HFFc6 (cell line): ENCODE data around the gene POLR3GL. TPM values are rescaled to one million over a fixed set of nuclear protein-coding genes. Genes with fewer than 3 reads are reported as not detected.
A peak's percentile ranks its signal among the peaks of the same experiment; 100 is the strongest.

Experiments used
- DNase-seq: peaks from one replicate; pipeline ENCODE4 v3.0.0-alpha.2; 2018
- H3K27ac Mint-ChIP-seq: 2 replicates; pipeline ENCODE4 v1.8.0; 2020; ENCODE audit warnings: mild to moderate bottlenecking, mixed read lengths
- H3K27me3 Mint-ChIP-seq: 2 replicates; pipeline ENCODE4 v1.8.0; 2021; ENCODE audit warnings: mild to moderate bottlenecking, moderate library complexity, mixed read lengths; ENCODE audit not compliant: insufficient read depth
- H3K36me3 Mint-ChIP-seq: 2 replicates; pipeline ENCODE4 v1.8.0; 2021; ENCODE audit warnings: low read depth, mixed read lengths
- H3K4me1 Mint-ChIP-seq: 2 replicates; pipeline ENCODE4 v1.8.0; 2020; ENCODE audit warnings: low read depth, mixed read lengths
- H3K4me3 Mint-ChIP-seq: 2 replicates; pipeline ENCODE4 v1.8.0; 2020; ENCODE audit warnings: mild to moderate bottlenecking, moderate library complexity, mixed read lengths
- H3K9me3 Mint-ChIP-seq: 2 replicates; pipeline ENCODE4 v1.8.0; 2020; ENCODE audit warnings: mild to moderate bottlenecking, mixed read lengths
- total RNA-seq, 6 experiments: library from RNA; stranded (reverse); fragmentation: NEBNext Ultra II Directional; extraction: Animal tissue kit (Norgen Biotek cat#: 25700); gene quantifications; 2 replicates in 1 of 6; 3 replicates in 5 of 6; pipeline ENCODE4 v1.2.3, GENCODE V29; 2021
- TF ChIP-seq, protein P1 (sequence below): fragments of 200-600 bp; sonication (generic); IDR thresholded peaks from 2 replicates; pipeline ENCODE4 v1.5.0; 2021; ENCODE audit warnings: antibody characterized with exemption, mild to moderate bottlenecking

The POLR3GL gene
- total RNA-seq, 6 experiments from 2014 or later = 23.5 to 29.3 (median 26.2) TPM

DNA sequence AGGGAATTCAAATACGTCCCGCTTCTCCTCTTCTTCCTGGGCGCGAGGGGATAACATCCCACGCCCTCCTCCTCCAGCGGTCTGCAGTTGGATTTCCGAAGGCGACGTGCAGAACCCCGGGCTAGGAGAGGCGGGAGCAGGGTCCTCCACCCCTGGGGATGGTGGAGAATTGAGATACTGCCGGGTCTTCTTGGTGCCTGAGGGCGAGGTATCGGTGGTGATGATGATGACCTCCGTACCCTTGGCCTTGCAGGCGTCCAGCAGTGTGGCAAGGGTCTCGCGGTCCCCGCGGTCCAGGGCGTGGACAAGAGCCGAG is 3.4 kb upstream of the POLR3GL start:
- TF ChIP-seq, protein P1, sequence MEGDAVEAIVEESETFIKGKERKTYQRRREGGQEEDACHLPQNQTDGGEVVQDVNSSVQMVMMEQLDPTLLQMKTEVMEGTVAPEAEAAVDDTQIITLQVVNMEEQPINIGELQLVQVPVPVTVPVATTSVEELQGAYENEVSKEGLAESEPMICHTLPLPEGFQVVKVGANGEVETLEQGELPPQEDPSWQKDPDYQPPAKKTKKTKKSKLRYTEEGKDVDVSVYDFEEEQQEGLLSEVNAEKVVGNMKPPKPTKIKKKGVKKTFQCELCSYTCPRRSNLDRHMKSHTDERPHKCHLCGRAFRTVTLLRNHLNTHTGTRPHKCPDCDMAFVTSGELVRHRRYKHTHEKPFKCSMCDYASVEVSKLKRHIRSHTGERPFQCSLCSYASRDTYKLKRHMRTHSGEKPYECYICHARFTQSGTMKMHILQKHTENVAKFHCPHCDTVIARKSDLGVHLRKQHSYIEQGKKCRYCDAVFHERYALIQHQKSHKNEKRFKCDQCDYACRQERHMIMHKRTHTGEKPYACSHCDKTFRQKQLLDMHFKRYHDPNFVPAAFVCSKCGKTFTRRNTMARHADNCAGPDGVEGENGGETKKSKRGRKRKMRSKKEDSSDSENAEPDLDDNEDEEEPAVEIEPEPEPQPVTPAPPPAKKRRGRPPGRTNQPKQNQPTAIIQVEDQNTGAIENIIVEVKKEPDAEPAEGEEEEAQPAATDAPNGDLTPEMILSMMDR = no peak
- H3K4me1 Mint-ChIP-seq = peaks cover 68% of the 10 kb centered on the region
- H3K27ac Mint-ChIP-seq = peak overlapping the region; percentile 83

DNA sequence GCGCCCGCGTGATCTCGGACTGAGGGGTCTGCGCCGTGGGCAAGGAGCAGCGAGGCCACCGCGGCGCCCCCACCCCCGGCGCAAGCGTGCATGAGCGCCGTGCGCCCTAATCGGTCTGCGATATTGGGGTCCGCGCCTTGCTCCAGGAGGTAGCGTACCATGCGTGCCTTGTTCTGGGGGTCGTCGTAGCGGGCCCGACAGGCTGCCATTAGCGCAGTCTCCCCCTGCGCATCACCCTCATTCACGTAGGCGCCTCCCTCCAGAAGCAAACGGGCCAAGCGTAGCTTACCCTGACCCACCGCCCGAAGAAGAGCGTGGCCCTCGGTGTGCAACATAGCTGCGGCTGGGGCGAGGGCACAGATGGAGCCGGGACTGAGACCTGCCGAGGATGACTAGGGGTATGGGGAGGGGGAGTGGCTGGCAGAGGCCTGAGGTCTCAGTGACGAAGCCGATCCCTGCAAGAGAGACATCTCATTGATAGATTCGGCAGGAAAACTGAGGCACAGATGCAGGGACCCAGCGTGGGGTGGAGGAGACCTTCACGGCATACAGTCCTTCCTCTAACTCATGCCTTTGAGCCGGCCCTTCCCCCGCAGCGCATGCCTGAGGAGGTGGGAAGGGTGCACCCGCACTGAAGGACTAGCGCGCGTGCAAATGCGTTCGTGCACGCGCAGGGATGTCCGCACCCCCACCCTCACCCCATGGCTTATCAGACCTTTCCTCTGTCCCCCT is 2.9 kb upstream of the POLR3GL start:
- Mint-ChIP-seq H3K27me3 (peaks cover 3% of the 10 kb centered on the region), H3K4me1 (peaks cover 63% of the 10 kb centered on the region), H3K4me3 (peak overlapping the region; percentile 92), H3K36me3 (no peaks in the 10 kb centered on the region), H3K9me3 (no peaks in the 10 kb centered on the region), H3K27ac (peak overlapping the region; percentile 83)
- TF ChIP-seq, protein P1 = no peak
- peak; percentile 49 for DNase-seq

More for the DNA sequence above, 3.4 kb upstream of the POLR3GL start:
- H3K27me3 Mint-ChIP-seq = peaks cover 3% of the 10 kb centered on the region
- no peaks in the 10 kb centered on the region for H3K36me3 Mint-ChIP-seq
- H3K9me3 Mint-ChIP-seq = no peaks in the 10 kb centered on the region
- DNase-seq = no peak
- peak overlapping the region; percentile 92 for H3K4me3 Mint-ChIP-seq

DNA sequence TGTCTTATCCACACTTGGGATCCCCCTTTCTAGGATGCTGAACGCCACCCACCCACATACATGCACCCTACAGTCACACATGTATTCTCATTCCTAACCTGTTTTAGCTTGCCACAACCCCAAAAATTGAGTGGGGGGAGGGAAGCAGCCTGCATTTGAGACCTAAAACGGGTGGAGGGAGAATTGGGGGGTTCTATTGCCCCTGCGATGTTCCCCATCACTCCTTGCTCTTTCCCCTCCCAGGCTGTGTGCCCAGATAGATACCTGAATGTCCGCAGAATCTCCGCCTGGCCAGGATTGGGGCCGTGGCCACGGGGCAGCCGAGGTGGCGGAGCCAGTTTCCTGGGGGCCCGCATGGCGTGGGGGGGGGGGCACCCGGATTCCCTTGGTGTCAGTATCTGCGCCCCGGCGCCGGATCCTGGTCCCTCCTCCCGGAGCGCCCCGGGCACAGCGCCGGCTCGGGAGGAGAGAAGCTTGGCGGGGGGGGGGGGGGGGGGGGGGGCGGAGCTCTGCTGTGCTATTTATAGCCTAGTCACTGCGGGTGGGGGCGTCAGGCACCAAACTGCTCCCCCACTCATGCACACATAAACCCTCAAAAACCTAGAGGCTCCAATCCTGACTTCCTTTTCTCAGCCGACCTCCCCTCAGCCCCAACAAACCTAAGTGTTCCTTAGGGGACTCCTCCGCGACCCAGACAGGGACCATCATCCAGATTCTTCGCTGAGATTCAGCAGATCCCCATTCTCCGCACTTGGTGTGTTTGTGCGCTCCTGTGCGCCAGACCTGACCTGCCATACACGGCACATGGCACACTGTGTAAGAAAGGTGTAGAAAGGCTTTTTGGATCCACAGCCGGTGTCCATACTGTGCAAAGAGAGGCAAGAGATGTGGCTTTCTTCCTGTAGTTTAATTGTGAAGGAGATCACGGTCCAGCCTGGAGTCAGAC is 2.1 kb upstream of the POLR3GL start:
- Mint-ChIP-seq H3K9me3 (peaks cover 3% of the 10 kb centered on the region; the same call in 1 of the 2 replicates), H3K27me3 (peaks cover 4% of the 10 kb centered on the region), H3K4me1 (peaks cover 63% of the 10 kb centered on the region), H3K4me3 (peak overlapping the region; percentile 92), H3K27ac (peak overlapping the region; percentile 83), H3K36me3 (peaks cover 1% of the 10 kb centered on the region; the same call in 1 of the 2 replicates)
- TF ChIP-seq, protein P1 = no peak
- DNase-seq = no peak

DNA sequence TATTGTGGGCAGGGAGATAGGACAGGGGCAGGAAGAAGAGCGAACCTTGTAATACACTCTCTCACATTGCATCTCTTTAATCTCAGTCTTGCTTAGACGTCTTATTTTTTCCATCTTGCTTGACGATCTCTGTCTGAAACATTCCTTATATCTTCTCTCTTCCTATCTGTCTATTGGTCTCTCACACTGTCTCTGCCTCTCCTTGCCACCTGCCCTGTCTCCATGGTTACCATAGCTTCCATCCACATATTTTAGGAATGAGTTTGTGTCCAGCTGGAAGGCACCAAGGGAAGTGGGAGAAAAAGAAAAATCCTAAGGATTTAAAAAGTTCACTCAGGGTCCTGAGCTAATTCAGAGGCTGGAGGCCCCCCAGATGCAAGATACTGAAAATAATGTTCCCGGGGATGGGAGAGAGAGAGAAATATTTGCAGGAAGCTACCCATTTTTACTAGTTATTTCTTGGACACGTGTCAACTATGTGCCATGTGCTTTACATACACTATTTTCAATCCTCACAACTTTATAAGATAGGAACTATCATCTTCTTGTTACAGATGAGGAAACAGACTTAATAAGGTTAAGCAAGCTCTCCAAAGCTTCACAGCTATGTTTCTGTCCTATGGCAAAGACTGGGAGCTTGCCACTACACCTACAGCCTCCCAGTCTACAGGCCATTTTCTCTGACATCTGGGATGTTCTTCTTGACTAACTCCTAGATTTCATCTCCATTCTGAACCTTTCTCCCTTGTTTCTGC is 1.0 kb upstream of the POLR3GL start:
- Mint-ChIP-seq H3K27me3 (peaks cover 4% of the 10 kb centered on the region), H3K4me3 (peak overlapping the region; percentile 92), H3K9me3 (peaks cover 9% of the 10 kb centered on the region; the same call in 1 of the 2 replicates), H3K36me3 (peaks cover 8% of the 10 kb centered on the region; the same call in 1 of the 2 replicates), H3K27ac (peak overlapping the region; percentile 83), H3K4me1 (peaks cover 67% of the 10 kb centered on the region)
- DNase-seq = peak; percentile 81
- TF ChIP-seq, protein P1 = no peak

DNA sequence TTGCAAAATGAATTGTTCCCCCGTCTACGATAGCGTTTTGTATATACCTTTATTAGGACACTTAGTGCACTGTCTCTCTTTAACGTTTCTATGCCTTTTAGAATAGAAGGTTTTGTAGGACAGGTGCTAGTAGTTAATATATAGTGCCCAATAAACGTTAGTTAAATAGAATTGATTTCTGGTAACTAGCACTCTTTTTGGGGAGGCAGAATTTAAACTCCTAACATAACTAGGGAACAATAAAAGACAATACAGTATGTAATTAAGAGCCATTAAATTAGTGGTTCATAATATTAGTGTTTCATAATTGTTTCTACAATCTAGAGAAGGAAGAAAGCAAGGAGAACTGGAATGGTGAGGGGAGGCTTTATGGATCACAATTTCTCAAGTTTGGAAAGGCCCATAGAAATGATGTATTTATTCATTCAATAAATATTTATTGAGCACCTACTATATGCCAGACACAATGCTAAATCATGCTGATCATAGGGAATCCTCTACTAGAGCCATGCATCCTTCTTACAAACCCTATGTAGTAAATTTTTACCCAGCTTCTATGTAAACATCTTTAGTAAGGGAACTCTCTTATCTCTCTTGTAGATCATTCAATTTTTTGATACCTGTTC is 742 bp downstream of the POLR3GL start:
- no peak for DNase-seq
- H3K4me3 Mint-ChIP-seq = peak overlapping the region; percentile 92
- TF ChIP-seq, protein P1 = no peak
- H3K27me3 Mint-ChIP-seq = peaks cover 4% of the 10 kb centered on the region
- peaks cover 9% of the 10 kb centered on the region; the same call in 1 of the 2 replicates for H3K9me3 Mint-ChIP-seq
- H3K4me1 Mint-ChIP-seq = peaks cover 55% of the 10 kb centered on the region
- peaks cover 8% of the 10 kb centered on the region; the same call in 1 of the 2 replicates for H3K36me3 Mint-ChIP-seq
- H3K27ac Mint-ChIP-seq = peak overlapping the region; percentile 83; the same call in 1 of the 2 replicates
